GM18507 (cell line): ENCODE results near the gene SLC44A2.

ENCODE experiments used
- DNase-seq: peaks from one replicate; pipeline ENCODE4 v3.0.0; 2011; ENCODE audit warnings: low read depth; ENCODE audit not compliant: insufficient read length; ENCODE audit errors: extremely low spot score
- FAIRE-seq: peaks from 2 replicates; lab custom pipeline; 2011; peaks lifted over from hg19 to GRCh38; lab: Jason Lieb, UNC

The SLC44A2 gene

GRCh38 chr19:10625003-10625761 is at the start of gene SLC44A2:
Gene SLC44A2 (plus strand): TSS chr19:10625553. CDS start chr19:10625634, 81 bp downstream.
- DNase-seq: no peak
- no peak for FAIRE-seq

DNA sequence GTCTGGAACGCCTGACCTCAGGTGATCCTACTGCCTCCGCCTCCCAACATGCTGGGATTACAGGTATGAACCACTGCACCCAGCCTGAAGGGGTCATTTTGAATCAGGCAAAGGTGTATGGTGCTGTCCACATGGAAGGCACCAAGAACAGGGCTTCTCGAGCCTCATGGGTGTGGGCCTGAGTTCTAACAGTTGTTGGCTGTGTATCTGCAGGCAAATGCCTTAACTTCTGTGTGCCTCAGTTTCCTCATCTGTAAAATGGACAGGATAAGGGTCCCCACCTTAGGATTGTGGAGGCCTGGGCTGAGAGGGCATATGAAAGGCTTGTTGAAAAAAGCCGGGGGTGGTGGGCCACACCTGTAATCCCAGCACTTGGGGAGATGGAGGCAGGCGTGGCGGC is 47.4 kb upstream of the SLC44A2 start:
- no peak for FAIRE-seq
- DNase-seq: no peak

- DNase-seq (peak; percentile 69), FAIRE-seq (peak; percentile 91)
These were observed 44.2 kb upstream of the SLC44A2 start for GRCh38 chr19:10580979-10581631.

DNA sequence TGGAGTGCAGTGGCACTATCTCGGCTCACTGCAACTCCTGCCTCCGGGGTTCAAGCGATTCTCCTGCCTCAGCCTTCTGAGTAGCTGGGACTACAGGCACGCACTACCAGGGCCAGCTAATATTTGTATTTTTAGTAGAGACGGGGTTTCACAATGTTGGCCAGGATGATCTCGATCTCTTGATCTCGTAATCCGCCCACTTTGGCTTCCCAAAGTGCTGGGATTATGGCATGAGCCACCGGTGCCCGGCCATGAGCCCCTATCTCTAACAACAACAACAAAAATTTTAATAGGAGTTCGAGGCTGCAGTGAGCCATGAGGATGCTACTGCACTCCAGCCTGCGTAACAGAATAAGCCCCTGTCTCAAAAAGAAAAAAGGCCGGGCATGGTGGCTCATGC is 43.3 kb upstream of the SLC44A2 start:
- no peak for FAIRE-seq
- no peak for DNase-seq

GRCh38 chr19:10583036-10583776 is 42.1 kb upstream of the SLC44A2 start:
- DNase-seq: no peak
- FAIRE-seq: no peak

- DNase-seq (no peak), FAIRE-seq (no peak)
These were observed 39.0 kb upstream of the SLC44A2 start for GRCh38 chr19:10586396-10586795.

- FAIRE-seq (no peak), DNase-seq (no peak)
These were observed 38.1 kb upstream of the SLC44A2 start, which contains the start of gene AP1M2 for GRCh38 chr19:10587022-10587838. Gene AP1M2 (minus strand): TSS chr19:10587312. CDS start chr19:10587231, 81 bp downstream.

DNA sequence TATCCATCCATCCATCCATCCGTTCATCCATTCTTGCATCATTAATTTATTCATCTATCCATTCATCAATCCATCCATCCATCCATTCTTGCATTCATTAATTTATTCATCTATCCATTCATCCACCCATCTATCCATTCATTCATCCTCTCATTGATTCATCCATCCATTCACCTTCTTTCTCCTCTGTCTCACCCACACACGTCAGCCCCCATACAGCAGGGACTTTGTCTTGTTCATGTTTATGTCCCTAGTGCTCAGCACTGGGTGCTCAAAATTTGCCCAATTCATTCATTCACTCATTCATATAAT is 37.6 kb upstream of the SLC44A2 start:
- FAIRE-seq: no peak
- no peak for DNase-seq

DNA sequence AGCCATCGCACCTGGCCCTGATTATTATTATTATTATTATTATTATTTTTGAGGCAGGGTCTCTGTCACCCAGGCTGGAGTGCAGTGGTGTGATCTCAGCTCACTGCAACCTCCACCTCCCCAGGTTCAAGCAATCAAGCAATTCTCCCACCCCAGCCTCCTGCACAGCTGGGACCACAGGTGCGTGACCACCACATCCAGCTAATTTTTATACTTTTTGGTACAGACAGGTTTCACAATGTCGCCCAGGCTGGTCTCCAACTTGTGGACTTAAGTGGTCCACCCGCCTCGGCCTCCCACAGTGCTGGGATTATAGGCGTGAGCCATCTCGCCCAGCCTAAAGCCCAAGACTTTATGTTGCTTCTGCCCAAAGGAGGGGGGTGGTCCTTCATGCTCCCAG is 32.2 kb upstream of the SLC44A2 start:
- no peak for FAIRE-seq
- DNase-seq: no peak

GRCh38 chr19:10593820-10594637 is 31.3 kb upstream of the SLC44A2 start:
- DNase-seq (no peak), FAIRE-seq (peak; percentile 78)

DNA sequence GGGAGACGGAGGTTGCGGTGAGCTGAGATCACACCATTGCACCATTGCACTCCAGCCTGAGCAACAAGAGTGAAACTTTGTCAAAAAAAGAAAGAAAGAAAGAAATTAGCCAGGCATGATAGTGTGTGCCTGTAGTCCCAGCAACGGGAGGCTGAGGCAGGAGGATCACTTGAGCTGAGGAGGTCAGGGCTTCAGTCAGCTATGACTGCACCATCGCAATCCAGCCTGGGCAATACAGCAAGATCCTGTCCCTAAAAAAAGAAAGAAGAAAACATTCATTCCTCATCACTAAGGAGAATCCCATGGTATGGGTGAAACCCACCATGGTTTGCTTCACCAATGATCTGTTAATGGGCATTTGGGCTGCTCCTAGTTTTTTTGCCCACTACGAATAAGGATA is 25.2 kb upstream of the SLC44A2 start:
- FAIRE-seq (no peak), DNase-seq (no peak)

DNA sequence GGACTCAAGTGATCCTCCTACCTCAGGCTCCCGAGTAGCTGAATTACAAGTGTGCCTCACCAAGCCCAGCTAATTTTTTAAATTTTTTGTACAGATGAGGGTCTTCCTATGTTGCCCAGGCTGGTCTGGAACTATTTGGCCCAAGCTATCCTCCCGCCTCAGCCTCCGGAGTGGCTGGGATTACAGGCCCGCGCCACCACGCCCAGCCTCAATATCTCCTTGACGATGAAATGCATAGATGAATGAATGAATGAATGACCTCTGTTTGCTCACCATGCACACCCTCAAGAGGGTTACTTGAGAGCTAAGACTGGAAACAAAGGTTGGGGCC is 23.4 kb upstream of the SLC44A2 start:
- FAIRE-seq (peak; percentile 75), DNase-seq (no peak)

DNA sequence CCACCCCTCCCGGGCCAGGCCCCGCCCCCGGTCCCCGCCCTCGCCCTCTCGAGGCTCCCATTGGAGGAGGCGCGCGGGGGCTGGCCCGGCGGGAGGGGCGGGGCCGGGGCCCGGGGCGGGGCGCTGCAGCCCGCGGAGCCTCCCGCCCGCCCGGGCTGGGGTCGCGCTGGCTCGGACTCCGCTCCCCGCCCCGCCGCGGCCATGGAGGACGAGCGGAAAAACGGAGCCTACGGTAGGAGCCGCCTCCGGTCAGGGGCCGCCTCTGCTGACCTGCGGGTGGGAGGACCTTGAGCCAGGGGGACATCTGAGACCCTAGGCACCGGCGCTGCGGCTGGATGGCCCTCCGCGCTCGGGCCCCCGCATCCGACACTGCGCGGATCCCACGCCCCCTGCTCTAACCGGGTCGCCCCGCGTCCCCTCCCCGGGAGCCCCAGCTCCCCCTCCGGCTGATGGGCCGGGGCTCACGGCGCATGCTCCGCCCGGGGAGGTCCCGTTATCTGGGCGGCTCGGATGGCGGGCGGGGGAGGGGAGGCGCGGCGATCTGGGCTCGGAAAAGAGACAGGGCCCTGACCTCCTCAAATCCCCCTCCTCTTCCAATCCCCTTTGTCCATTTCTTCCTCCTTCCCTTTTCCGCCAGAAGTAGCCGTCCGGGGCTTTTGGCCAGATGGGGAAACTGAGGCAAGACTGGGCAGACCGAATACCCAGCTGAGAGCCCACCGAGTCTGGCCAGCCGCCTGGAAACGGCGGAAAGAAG is 22.8 kb upstream of the SLC44A2 start:
- peak; percentile 93 for DNase-seq

DNA sequence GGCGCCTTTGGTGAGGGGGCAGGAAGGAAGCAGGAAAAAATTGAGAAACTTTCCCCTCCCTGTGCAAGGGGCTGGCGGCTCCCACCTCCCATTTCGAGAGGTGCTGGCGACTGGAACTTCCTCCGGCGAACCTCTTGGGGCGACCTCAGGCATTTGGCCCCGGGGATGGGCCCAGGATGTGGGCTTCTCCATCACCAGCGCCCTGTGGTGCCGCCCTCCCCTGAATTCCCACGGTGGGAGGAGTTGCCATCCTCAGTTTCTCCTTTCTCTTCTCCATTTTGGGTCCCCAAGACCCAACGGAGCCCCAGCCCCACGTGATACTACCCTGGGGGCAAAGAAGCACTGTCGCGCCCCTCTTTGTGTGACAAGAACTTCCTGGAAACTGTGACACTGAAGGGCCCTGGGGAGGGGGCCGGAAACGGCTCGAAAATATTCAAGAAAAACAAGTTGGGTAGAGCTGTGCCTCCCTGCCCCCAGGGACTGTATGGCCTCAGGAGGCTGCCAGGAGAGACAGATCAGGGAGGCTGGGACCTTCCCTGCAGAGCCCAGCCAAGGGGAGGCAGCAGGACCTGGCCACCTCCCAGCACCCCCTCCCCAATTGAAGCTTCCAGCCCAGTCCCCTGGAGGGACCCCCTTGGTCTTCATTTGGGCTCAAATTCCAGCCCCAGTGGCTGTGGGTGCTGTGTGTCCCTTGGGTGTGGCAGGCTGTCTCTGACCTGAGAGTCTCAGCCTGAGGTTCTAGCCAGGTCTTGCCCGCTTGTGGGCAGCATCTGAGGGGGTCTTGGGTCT is 22.1 kb upstream of the SLC44A2 start:
- FAIRE-seq: peak; percentile 83
- no peak for DNase-seq

More for the DNA sequence above, 22.8 kb upstream of the SLC44A2 start:
- FAIRE-seq: peak; percentile 42

- DNase-seq (no peak), FAIRE-seq (peak; percentile 90)
These were observed 21.4 kb upstream of the SLC44A2 start for GRCh38 chr19:10603873-10604459.

- no peak for DNase-seq
- no peak for FAIRE-seq
These were observed 20.8 kb upstream of the SLC44A2 start for GRCh38 chr19:10604460-10604980.

DNA sequence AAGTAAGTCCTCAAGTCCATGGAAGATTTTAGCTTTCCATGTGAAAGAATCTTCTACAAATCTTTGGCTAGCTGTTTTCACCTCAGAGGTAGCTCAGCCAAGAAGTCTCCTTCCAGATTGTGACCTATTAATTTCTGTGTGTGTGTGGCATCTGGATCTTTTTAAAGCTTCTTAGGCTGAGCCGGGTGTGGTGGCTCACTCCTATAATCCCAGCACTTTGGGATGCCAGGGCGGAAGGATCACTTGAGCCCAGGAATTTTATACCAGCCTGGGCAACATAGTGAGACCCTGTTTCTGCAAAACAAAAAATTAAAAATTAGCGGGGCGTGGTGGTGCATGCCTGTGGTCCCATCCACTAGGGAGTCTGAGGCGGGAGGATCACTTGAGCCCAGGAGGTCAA is 13.4 kb upstream of the SLC44A2 start:
- FAIRE-seq (no peak), DNase-seq (no peak)
